Suprapubic skin (tissue), 4 donors: ENCODE measurements around the gene DNAH11. TPM values are rescaled to one million over a fixed set of nuclear protein-coding genes. Genes with fewer than 3 reads are reported as not detected.

Experiments used
- DNase-seq, 2 donors: peaks; one replicate each; pipeline ENCODE4 v3.0.0-alpha.2; 2019; ENCODE audit warnings: low spot score in 2 of 2
- H3K27ac ChIP-seq: fragments of 200-600 bp; sonication (generic); one replicate; pipeline ENCODE4 v1.5.1; 2019
- H3K27me3 ChIP-seq: fragments of 200-600 bp; sonication (generic); one replicate; pipeline ENCODE4 v1.5.1; 2019
- H3K36me3 ChIP-seq: fragments of 200-600 bp; sonication (generic); one replicate; pipeline ENCODE4 v1.5.1; 2019
- H3K4me1 ChIP-seq: fragments of 200-600 bp; sonication (generic); one replicate; pipeline ENCODE4 v1.5.1; 2019
- H3K4me3 ChIP-seq: fragments of 200-600 bp; sonication (generic); one replicate; pipeline ENCODE4 v1.5.1; 2019; ENCODE audit warnings: mild to moderate bottlenecking
- H3K9me3 ChIP-seq: fragments of 200-600 bp; sonication (generic); one replicate; pipeline ENCODE4 v1.5.1; 2019
- EP300 ChIP-seq: sonication (generic); formaldehyde crosslinking; IDR thresholded peaks from one replicate; pipeline ENCODE4 v1.6.1; 2017; ENCODE audit warnings: antibody characterized with exemption
- POLR2A ChIP-seq, 2 donors: fragments of 450-650 bp; IDR thresholded peaks; one replicate each; pipeline ENCODE4 v1.6.1; 2017; ENCODE audit warnings: antibody characterized with exemption in 2 of 2, mild to moderate bottlenecking in 2 of 2, moderate library complexity in 2 of 2
- POLR2AphosphoS5 ChIP-seq, 3 donors: sonication (generic); formaldehyde crosslinking; IDR thresholded peaks; one replicate each; pipeline ENCODE4 v1.6.1; 2017; ENCODE audit warnings: antibody characterized with exemption in 3 of 3
- WGBS: methylation state at CpG from one replicate; pipeline ENCODE4 v1.1.5; 2018; 5-methylcytosine and 5-hydroxymethylcytosine counted together
- total RNA-seq, 4 donors: library from RNA; depleted of rRNA; stranded (reverse); fragments of >200 nt; gene quantifications; one replicate each; pipeline ENCODE4 v1.1.0, GENCODE V29; 2016
- TF ChIP-seq, protein P1 (sequence below), 2 donors: fragments of 200-600 bp in 1 of 2; fragments of 450-650 bp in 1 of 2; sonication (generic) in 1 of 2; IDR thresholded peaks; one replicate each; pipeline ENCODE4 v1.5.1; 2016 to 2019; ENCODE audit warnings: antibody characterized with exemption in 2 of 2, mild to moderate bottlenecking in 1 of 2, moderate library complexity in 1 of 2

The DNAH11 gene
- total RNA-seq, 4 donors from 2014 or later, result 0.57 to 48.3 (median 1.8) TPM

DNA sequence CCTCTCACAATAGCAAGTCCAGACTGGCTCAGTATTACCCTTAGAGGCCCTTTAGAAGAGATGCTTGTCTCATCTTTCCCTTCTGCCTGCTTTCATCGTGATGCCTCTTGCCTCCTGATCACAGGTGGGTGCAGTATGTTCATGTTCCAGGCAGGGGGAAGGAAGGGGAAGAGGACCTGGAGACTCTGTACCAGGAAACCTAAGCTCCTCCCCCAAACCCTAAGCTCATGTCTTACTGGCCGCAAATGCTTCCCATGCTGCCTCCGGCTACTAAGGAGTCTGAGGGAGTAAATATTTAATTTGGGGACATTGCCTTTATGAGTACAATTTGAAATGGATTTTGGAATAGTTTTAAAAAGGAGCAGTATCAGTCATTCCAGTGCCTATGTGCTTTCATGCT lies 210.2 kb downstream of the DNAH11 start:
- no peak overlapping the region for H3K27ac ChIP-seq
- no peaks in the 10 kb centered on the region for H3K9me3 ChIP-seq
- H3K4me1 ChIP-seq, result no peaks in the 10 kb centered on the region
- H3K36me3 ChIP-seq, result no peaks in the 10 kb centered on the region
- TF ChIP-seq, protein P1, sequence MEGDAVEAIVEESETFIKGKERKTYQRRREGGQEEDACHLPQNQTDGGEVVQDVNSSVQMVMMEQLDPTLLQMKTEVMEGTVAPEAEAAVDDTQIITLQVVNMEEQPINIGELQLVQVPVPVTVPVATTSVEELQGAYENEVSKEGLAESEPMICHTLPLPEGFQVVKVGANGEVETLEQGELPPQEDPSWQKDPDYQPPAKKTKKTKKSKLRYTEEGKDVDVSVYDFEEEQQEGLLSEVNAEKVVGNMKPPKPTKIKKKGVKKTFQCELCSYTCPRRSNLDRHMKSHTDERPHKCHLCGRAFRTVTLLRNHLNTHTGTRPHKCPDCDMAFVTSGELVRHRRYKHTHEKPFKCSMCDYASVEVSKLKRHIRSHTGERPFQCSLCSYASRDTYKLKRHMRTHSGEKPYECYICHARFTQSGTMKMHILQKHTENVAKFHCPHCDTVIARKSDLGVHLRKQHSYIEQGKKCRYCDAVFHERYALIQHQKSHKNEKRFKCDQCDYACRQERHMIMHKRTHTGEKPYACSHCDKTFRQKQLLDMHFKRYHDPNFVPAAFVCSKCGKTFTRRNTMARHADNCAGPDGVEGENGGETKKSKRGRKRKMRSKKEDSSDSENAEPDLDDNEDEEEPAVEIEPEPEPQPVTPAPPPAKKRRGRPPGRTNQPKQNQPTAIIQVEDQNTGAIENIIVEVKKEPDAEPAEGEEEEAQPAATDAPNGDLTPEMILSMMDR (IDR thresholded peaks at IDR 0.05), result no peak
- TF ChIP-seq EP300 (no peak), POLR2A (IDR thresholded peaks at IDR 0.05) (no peak)
- no peak for DNase-seq
- no peaks in the 10 kb centered on the region for H3K27me3 ChIP-seq
- H3K4me3 ChIP-seq, result no peak overlapping the region
- 70% methylated on average over 3 of the region's 3 CpGs for WGBS

DNA sequence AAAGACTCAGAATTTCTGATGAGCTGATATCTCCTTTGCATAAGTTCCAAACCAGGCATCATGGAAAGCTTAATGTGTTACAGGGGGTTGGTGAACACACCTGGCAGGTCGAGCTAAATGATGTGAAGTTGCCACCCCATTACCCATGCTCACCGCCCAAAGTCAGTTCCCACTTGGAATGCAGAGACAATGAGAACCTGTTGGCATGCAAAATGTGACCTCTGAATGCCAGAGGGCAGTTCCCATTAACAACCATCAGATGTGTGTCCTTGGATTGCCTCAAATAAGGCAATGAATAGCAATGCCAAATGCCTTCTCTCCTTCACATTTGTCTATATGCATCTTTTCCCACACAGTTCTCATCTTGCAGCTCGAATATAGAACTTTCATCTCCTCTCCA lies 212.1 kb downstream of the DNAH11 start:
- DNase-seq, result no peak
- Histone ChIP-seq H3K27me3 (no peaks in the 10 kb centered on the region), H3K9me3 (no peaks in the 10 kb centered on the region), H3K36me3 (no peaks in the 10 kb centered on the region), H3K4me1 (no peaks in the 10 kb centered on the region), H3K4me3 (no peak overlapping the region), H3K27ac (no peak overlapping the region)
- WGBS, result 79% methylated on average over 3 of the region's 3 CpGs
- TF ChIP-seq POLR2AphosphoS5 (IDR thresholded peaks at IDR 0.05) (no peak), EP300 (no peak), POLR2A (IDR thresholded peaks at IDR 0.05) (no peak)
- TF ChIP-seq, protein P1 (IDR thresholded peaks at IDR 0.05), result no peak

DNA sequence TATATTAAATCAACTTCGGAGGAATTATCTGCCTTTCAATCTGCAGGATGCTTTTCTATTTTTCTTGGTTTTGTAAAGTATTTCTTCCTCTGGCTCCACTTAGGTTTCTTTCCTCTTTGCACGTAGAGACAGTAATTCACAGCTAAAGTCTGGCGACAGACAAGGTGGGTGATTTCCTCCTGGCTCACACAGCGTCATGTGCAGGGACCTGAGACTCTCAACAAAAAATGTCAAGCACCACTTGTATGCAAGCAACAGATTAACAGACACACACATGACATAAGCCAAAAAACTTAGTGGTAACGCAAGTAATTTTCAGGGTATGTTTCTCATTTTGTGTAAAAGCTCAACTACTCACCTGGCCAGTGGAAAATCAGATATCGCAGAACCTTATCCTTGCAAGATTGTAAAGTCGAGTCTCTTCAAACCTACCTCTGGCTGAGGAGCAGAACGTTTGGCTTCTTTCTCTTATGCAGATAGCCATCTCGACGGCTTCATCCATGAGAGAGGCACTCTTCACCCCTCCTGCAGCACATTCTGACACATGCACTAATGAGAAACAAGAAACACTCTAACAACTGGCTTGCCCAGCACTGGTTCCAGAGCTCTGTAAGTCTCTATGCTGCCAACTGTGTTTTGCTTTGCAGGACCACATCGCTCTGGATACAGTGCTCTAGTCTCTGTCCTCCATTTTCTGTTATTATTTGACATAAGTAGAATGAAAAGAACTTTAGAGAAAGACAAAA lies 214.9 kb downstream of the DNAH11 start:
- TF ChIP-seq EP300 (no peak), POLR2AphosphoS5 (IDR thresholded peaks at IDR 0.05) (no peak), POLR2A (IDR thresholded peaks at IDR 0.05) (no peak)
- TF ChIP-seq, protein P1 (IDR thresholded peaks at IDR 0.05), result no peak
- WGBS, result 65% methylated on average over 11 of the region's 11 CpGs
- no peaks in the 10 kb centered on the region for H3K9me3 ChIP-seq

DNA sequence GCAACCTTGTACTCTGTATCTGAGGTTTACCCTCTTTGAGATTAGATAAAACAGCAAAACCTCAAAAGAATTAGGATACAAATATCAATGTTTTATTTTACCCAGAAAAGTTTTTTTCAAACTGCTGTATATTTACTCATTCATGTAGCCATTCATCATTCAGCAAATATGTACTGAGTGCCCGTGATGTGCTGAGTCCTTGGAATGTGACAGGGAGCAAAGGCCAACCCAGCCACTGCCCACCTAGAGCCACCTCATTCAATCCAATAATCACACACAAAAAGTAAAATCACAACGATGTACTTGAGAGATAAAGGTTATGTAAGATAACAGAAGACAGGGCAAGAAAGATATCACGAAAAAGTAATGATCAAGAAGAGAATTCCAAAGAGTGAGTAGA lies 215.4 kb downstream of the DNAH11 start:
- Histone ChIP-seq H3K27me3 (no peaks in the 10 kb centered on the region), H3K36me3 (no peaks in the 10 kb centered on the region), H3K4me3 (no peak overlapping the region), H3K9me3 (no peaks in the 10 kb centered on the region), H3K27ac (no peak overlapping the region), H3K4me1 (no peaks in the 10 kb centered on the region)
- WGBS, result 84% methylated on average over 3 of the region's 3 CpGs
- TF ChIP-seq, protein P1 (IDR thresholded peaks at IDR 0.05), result no peak
- no peak for TF ChIP-seq EP300
- no peak for TF ChIP-seq POLR2A (IDR thresholded peaks at IDR 0.05)
- TF ChIP-seq POLR2AphosphoS5 (IDR thresholded peaks at IDR 0.05), result no peak
- DNase-seq, result no peak

More for the DNA sequence above, 214.9 kb downstream of the DNAH11 start:
- DNase-seq, result no peak
- Histone ChIP-seq H3K4me1 (no peaks in the 10 kb centered on the region), H3K27ac (no peak overlapping the region), H3K27me3 (no peaks in the 10 kb centered on the region), H3K4me3 (no peak overlapping the region), H3K36me3 (no peaks in the 10 kb centered on the region)

DNA sequence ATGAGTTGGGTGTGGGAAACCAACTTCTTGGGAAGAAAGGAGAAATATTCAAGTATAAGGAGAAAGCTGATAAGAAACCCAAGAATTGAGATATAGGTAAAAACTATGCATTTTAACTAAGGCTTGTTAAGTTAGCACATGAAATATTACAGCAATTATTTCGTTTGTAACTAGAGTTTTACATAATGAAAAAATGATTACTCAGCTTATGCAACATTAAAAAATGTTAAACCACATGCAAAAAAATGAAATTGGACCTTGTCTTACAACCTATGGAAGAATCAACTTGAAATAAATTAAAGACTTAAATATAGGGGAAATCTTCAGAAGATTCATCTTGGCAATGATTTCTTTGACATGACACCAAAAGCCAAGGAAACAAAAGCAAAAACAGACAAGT lies 219.6 kb downstream of the DNAH11 start:
- TF ChIP-seq POLR2A (IDR thresholded peaks at IDR 0.05), result no peak
- DNase-seq, result no peak
- H3K9me3 ChIP-seq, result no peaks in the 10 kb centered on the region
- WGBS, result 39% methylated on average over 1 of the region's 1 CpG
- H3K27me3 ChIP-seq, result peaks cover 5% of the 10 kb centered on the region
- no peak overlapping the region for H3K4me3 ChIP-seq
- no peak overlapping the region for H3K27ac ChIP-seq
- no peaks in the 10 kb centered on the region for H3K36me3 ChIP-seq
- no peaks in the 10 kb centered on the region for H3K4me1 ChIP-seq

DNA sequence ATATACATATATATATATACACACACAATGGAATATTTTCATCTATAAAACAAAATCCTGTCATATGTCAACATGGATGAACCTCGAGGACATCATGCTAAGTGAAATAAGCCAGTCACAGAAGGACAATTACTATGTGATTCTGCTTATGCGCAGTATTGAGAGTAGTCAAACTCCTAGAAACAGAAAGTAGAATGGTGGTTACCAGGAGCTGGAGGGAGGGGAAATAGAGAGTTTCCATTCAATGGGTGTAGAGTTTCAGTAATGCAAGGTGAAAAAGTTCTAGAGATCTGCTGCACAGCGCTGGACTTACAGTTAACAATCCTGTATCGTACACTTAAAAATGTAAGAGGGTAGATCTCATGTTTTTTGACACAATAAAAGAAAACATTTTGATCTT lies 221.0 kb downstream of the DNAH11 start:
- H3K27me3 ChIP-seq, result peaks cover 5% of the 10 kb centered on the region
- TF ChIP-seq, protein P1 (IDR thresholded peaks at IDR 0.05), result no peak
- TF ChIP-seq POLR2A (IDR thresholded peaks at IDR 0.05), result no peak
- no peak for TF ChIP-seq POLR2AphosphoS5 (IDR thresholded peaks at IDR 0.05)
- no peak for TF ChIP-seq EP300
- H3K27ac ChIP-seq, result no peak overlapping the region
- H3K9me3 ChIP-seq, result no peaks in the 10 kb centered on the region
- no peaks in the 10 kb centered on the region for H3K4me1 ChIP-seq
- no peak for DNase-seq
- H3K36me3 ChIP-seq, result no peaks in the 10 kb centered on the region
- no peak overlapping the region for H3K4me3 ChIP-seq
- WGBS, result 89% methylated on average over 4 of the region's 4 CpGs
